Activated CD4-positive, CD25-positive, alpha-beta regulatory T cell treated with anti-CD3 and anti-CD28 coated beads, Interleukin-2, amount 50 U/mL, for 24 hours (primary cell): ENCODE measurements around the gene EPX.

ENCODE experiments used
- ATAC-seq, 2 donors: fragments of 150-1000 bp; cut with Tn5 transposase; one replicate each; pipeline ENCODE4 v1.10.0; 2021; ENCODE audit warnings: mild to moderate bottlenecking in 1 of 2, moderate library complexity in 1 of 2

Gene EPX

DNA sequence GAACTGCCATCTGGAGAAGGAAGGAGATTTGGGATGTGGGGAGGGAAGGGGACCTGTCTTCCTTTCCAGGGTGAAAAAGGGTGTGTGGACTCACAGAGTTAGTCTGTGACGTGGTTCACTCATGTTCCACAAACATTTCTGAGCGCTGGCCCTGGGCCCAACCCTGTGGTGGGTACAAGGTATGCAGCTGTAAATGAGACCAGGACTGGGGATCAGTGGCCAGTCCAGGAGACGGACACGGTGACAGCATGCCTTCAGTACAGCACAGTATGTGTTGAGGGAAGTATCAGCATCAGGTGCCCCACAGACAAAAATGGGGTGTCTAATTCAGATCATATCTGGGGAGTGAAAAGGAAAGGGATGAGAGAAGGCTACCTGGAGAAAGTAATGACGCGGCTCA lies 5.5 kb upstream of the EPX start:
- ATAC-seq: no peak

DNA sequence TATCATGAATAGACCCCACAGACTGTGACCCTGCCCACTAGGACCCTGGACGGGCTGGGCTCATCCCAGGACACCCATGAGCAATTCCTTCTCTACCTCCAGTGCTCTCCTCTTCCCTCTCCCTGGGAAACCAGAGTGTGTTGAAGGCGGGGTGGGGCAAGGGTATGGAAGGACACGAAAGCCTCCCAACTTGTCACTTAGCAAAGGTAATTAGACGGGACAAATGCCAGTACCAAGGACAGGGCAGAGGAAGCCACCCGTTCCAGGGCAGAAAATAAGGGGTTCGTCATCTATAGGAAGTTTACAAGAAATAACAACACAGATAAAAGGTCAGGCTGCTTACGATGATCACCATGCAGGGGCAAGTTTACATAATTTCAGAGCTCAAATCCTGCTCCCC lies 4.9 kb upstream of the EPX start:
- ATAC-seq: no peak

- ATAC-seq: no peak
Observed at GRCh38 chr17:58189436-58190146, 2.9 kb upstream of the EPX start.

GRCh38 chr17:58191241-58191896 lies 1.2 kb upstream of the EPX start:
- ATAC-seq: no peak

DNA sequence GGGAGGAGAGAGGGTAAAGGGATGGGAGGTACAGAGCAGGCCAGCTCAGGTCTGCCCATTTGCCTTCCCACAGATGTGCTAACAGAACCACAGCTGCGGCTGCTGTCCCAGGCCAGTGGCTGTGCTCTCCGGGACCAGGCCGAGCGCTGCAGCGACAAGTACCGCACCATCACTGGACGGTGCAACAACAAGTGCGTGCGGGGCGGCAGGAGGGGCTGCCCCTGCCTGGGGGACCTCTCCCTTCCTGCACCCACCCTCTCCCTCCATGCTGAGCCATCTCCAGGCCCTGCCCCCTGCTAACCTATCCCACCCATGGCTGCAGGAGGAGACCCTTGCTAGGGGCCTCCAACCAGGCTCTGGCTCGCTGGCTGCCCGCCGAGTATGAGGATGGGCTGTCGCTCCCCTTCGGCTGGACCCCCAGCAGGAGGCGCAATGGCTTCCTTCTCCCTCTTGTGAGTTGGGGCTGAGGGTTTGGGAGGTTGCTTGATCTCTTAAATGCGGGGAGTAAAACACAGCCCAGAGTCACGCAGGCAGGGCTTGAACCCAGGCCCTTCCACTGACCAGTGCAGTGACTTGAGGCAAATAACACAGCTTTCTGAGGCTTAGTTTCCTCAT lies 1.2 kb downstream of the EPX start:
- ATAC-seq: no peak

GRCh38 chr17:58195518-58196123 lies 3.1 kb downstream of the EPX start:
- ATAC-seq: no peak

GRCh38 chr17:58196610-58197009 lies 4.1 kb downstream of the EPX start:
- ATAC-seq: no peak

GRCh38 chr17:58200024-58200633 lies 7.6 kb downstream of the EPX start:
- peak; percentile 70 to 81 for ATAC-seq

DNA sequence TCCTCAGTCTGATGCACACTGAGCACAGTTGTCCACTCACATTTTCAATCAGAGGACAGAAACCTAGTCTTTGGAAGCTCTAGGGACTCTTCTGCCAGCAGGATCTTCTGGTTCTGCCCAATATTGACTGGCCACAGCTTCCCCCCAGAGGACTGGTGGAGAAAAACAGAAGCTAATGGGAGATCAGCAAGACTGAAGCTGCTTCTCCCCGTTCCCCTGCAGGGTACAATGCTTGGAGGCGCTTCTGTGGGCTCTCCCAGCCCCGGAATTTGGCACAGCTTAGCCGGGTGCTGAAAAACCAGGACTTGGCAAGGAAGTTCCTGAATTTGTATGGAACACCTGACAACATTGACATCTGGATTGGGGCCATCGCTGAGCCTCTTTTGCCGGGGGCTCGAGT lies 10.3 kb downstream of the EPX start:
- ATAC-seq: no peak

DNA sequence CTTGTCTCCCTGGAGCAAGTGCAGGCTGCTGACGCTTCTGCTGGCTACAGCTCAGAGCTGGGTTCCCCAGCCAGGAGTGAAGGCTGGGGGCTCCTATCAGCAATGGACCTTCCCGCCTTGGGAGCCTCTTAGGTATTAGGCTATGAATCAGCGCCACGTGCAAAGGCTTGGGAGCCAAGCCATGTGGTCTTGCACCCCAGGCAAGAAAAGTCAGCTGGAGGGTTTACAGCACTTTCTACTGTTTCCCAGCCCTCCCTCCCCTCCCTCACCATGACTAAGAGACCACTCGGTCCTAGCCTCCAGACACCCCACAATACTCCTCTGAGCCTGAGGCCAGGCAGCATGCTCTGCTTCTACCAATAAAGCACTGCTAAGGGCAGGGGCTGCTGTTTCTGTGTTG lies 12.3 kb downstream of the EPX start:
- no peak for ATAC-seq

- no peak for ATAC-seq
Observed at GRCh38 chr17:58205936-58206335, 13.4 kb downstream of the EPX start.

GRCh38 chr17:58207451-58207850 lies 14.9 kb downstream of the EPX start:
- ATAC-seq: no peak

DNA sequence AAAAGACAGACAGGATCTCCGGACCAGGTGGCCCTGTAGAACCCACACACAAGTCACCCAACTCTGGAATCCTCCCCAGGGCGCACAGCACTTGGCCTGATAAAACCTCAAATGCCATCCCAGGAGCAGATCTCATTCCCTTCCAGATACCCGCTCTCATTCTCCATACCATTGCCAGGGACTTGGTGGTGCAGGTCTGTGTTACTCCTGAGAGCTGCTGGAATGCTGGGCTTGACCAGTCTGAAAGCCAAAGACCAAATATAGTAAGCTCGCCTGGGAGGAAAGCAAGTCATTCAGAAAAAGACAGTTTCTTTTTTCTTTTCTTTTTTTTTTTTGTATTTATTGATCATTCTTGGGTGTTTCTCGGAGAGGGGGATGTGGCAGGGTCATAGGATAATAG lies 15.8 kb downstream of the EPX start:
- ATAC-seq: no peak

DNA sequence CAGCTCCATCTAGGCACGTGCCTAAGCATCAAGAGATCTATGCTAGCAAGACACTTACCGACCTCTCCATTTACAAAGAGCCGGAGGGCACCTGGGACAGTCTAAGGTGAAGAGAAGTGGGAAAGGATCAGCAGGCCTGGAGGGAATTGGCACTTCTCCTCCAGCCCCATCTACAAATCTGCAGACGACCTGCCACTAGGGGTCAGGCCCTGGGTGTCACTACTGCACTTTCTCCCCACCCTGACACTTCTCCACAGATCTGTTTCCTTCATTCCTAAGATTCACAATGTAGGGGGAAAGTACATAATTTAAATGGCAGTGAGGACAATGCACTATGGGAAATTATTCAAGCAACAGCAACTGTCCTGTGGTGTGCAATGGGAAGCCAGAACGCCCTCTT lies 18.4 kb downstream of the EPX start:
- ATAC-seq: no peak

GRCh38 chr17:58215685-58216084 lies 23.2 kb downstream of the EPX start:
- no peak for ATAC-seq

DNA sequence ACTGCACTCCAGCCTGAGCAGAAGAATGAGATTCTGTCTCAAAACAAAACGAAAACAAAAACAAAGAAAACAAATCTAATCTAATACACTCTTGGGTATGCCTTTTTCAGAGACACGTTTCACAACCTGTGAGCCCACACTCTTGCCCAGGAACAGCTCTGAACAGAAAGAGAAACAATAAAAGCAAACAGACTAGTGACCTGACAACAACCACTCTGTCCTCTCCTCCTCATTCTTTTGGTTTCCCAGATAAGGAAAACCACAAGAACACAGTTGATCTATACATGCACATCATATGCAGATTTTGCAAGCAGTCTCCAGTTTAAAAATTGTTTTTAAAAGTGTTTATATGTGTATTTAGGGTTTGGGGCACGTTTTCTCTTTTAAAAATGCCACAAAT lies 25.2 kb downstream of the EPX start:
- no peak for ATAC-seq

- ATAC-seq: peak; percentile 98
Observed at GRCh38 chr17:58219007-58219788, 26.7 kb downstream of the EPX start, which contains the start of gene MKS1. MKS1 (minus strand) TSS chr17:58219255; CDS start chr17:58219230, 25 bp downstream.

GRCh38 chr17:58219789-58220183 lies 27.3 kb downstream of the EPX start:
- ATAC-seq: no peak

GRCh38 chr17:58224315-58224714 lies 31.8 kb downstream of the EPX start:
- peak in 1 of 2 donors; percentile 51 for ATAC-seq

DNA sequence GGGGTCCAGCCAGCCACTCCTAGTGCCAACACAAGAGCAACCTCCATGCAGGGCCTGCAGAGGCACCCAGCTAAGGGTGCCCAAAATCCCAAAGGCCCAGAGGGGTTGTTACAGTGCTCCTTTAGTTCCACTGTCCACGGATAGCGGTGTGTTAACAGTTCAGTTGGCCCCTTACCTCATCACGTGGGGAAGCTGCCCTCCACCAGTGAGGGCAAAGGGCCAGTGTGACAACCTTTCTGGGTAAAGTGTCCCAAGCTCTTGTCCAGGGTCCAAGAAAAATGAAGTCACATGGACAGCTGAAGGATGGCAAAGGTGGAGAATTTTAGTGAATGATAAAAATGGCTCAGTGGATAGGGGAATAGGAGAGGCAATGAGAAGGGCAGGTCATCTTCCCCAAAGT lies 35.2 kb downstream of the EPX start:
- no peak for ATAC-seq

DNA sequence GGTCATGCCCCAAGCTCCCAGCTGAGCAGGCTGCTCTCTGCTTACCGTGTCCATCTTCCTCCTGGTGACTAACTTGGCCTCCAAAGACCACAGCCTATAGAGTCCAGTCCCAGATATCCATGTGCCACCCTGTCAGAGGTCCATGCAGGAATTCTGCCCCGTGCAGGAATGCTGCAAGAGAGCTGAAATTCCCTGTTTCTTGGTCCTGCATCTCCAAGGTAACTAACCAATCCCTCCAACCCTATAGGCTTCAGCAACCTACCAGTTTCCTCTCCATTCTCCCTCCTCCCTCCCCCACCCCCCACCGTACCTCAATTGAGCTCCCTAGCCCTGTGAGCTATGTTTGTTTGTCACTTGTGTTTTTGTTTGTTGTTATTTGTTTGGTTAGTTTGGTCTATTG lies 36.2 kb downstream of the EPX start:
- ATAC-seq: no peak

DNA sequence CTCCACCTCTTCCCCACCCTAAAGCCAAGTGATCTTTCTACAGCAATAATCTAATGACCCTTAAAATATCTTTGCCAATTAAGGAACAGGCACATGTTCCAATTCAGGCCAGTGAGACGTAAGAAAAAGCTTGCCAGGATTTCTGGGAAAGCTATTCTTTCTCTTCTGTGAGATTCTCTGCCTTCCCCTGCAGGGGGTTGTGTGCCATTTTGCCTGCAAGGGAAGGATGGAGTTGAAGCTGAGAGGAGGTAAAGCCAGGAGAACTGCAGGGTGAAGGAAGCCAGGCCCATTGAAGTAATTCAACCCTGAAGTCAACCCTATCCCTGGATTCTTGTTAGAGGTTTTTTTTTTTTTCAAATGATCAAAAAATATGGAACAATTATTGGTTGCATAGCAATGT lies 36.9 kb downstream of the EPX start:
- ATAC-seq: no peak

DNA sequence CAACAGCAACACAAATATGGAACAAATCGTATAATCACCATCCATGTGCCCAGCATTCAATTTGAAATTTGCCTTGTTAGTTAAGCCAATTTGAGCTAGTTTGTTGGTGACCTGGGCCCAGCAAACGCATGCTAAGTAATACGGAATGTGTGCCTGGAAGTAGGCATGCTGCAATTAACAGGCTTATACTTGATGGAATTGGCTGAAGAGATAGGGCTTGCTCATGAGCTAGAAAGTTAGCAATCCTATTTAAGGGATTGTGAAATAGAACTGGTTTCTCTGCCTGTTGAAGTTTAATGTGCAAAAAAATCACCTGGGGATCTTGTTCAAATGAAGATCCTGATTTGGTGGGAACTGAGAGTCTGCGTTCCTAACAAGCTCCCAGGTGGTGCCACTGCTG lies 37.4 kb downstream of the EPX start:
- no peak for ATAC-seq
